ENCODE measurements around the gene MAFG. TPM values are rescaled to one million over a fixed set of nuclear protein-coding genes. Genes with fewer than 3 reads are reported as not detected.
"Not testable (repeated sequence)": the region's sequence is repeated elsewhere in the genome, so short reads cannot be mapped to it uniquely, and the experiment has no call there.

Gene MAFG
- total RNA-seq, 1 experiment from 2014 or later: 31.4 TPM

DNA sequence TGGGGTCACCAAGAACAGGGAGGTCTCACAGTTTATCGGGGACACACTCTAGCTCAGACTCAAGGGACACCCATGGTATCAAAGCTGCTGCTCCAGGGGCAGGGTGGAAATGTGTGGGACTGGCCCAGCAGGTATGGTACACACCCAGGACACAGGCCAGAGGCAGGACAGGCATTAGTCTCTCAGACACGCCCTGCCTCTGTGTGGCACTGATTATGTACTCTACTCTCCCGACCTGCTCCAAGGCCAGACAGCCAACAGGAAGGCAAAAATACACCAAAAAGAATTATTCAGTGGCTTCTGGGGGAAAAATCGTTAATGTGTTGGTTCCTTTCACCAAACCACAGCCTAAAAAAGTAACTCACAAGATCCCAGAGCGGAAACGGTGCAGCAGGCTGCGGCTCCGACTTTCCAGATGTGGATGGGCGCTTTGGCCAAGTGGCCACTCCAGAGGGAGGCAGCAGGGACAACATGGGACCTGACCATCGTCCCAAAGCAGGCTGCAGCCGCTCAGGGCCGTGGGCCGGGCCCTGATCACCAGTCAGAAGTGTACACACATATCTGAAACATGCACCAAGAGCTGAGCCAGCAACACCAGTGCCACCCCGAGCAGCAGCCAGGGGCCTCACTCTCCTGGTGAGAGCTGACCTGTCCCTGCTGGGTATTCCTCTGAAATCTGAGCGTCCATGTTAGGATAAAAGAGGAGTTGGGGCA, 8.5 kb downstream of the MAFG start:
- H3K9ac ChIP-seq (ENCODE audit: extremely low read depth, insufficient read length, low read length): no peak overlapping the region

DNA sequence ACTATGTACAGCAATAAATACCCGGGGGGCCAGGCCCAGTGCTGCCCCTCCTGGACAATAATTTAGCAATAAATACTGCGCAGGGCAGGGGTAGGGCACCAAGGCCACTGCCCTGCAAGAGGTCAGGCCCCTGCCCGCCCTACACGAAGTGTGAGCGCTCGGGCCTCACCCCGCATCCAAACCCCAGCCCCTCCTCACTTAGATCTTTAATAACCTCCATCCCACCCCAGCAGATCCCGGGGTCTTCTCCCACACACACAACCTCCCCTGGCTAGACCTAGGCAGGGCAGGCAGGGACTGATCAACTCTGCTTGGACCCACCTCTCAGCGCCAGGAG, 9.2 kb downstream of the MAFG start:
- not testable (repeated sequence) for H3K23me2 ChIP-seq (ENCODE audit: insufficient read length, low read depth, low read length, poor library complexity, severe bottlenecking); H2AFZ ChIP-seq (ENCODE audit: low read length); H3K14ac ChIP-seq (ENCODE audit: insufficient read depth, low read length); H2BK5ac ChIP-seq (ENCODE audit: insufficient read length, low read length); H3K23ac ChIP-seq (ENCODE audit: insufficient read length, low read depth, low read length); H2BK120ac ChIP-seq (ENCODE audit: low read depth, low read length, poor library complexity, severe bottlenecking); H3K4me1 ChIP-seq (ENCODE audit: insufficient read depth, low read length); H3K18ac ChIP-seq (ENCODE audit: insufficient read length, low read depth, low read length); H3K4ac ChIP-seq (ENCODE audit: low read depth, low read length); H3K9me3 Mint-ChIP-seq; H3K27me3 ChIP-seq (ENCODE audit: insufficient read depth, low read length); H3K9ac ChIP-seq (ENCODE audit: extremely low read depth, insufficient read length, low read length); H3K4me2 ChIP-seq (ENCODE audit: insufficient read depth, insufficient read length, low read length); H3T11ph ChIP-seq (ENCODE audit: low read length); H3K27ac ChIP-seq (ENCODE audit: insufficient read length, low read depth, low read length); H2AK5ac ChIP-seq (ENCODE audit: insufficient read length, low read length); H2BK15ac ChIP-seq (ENCODE audit: low read depth, low read length); H4K20me1 ChIP-seq (ENCODE audit: control insufficient read depth, insufficient read depth, insufficient read length); H3K79me1 ChIP-seq (ENCODE audit: insufficient read depth, low read depth, low read length, poor library complexity, severe bottlenecking); H3K9me3 ChIP-seq (ENCODE audit: control insufficient read depth, low read depth, low read length); H3K79me2 ChIP-seq (ENCODE audit: insufficient read depth, low read length); H3K27me3 Mint-ChIP-seq (ENCODE audit: low read depth); H4K91ac ChIP-seq (ENCODE audit: insufficient read length, low read depth, low read length); H4K8ac ChIP-seq (replicated peaks; ENCODE audit: insufficient read length, low read depth, low read length); H2BK20ac ChIP-seq (ENCODE audit: low read depth, low read length, poor library complexity, severe bottlenecking); H4K5ac ChIP-seq (ENCODE audit: insufficient read length, low read depth, low read length); DNase-seq; H3K56ac ChIP-seq (ENCODE audit: insufficient read length, low read depth, low read length); H2BK12ac ChIP-seq (ENCODE audit: insufficient read length, low read depth, low read length)
- peaks cover 21 to 23% of the 10 kb centered on the region in 2 experiments for H3K4me1 Mint-ChIP-seq
- H3K36me3 Mint-ChIP-seq (ENCODE audit: insufficient read depth in 1 of 3, low read depth in 3 of 3): peaks cover 20 to 59% (median 52%) of the 10 kb centered on the region in 3 experiments; a peak in 6 of 7 replicates
- WGBS (ENCODE audit: extremely low coverage, insufficient read length, low lambda C conversion rate): no CpG with 5 or more reads among the region's 9 CpGs
- H3K4me3 Mint-ChIP-seq: peak overlapping the region; percentile 80 to 89
- H3K27ac Mint-ChIP-seq: peak overlapping the region; percentile 40 to 91 (median 88); a peak in 5 of 7 replicates

More for the DNA sequence above, 8.5 kb downstream of the MAFG start:
- Mint-ChIP-seq H3K27ac (peak overlapping the region; percentile 30 to 88 (median 75); a peak in 4 of 7 replicates), H3K9me3 (no peaks in the 10 kb centered on the region; a peak in 1 of 5 replicates), H3K36me3 (ENCODE audit: insufficient read depth in 1 of 3, low read depth in 3 of 3) (peaks cover 18 to 54% (median 47%) of the 10 kb centered on the region in 3 experiments; a peak in 6 of 7 replicates), H3K4me3 (peak overlapping the region; percentile 80 to 89; a peak in 4 of 5 replicates), H3K4me1 (peaks cover 23 to 26% of the 10 kb centered on the region in 2 experiments), H3K27me3 (ENCODE audit: low read depth) (no peaks in the 10 kb centered on the region)
- Histone ChIP-seq H2AK5ac (ENCODE audit: insufficient read length, low read length) (no peak overlapping the region), H3K23ac (ENCODE audit: insufficient read length, low read depth, low read length) (no peak overlapping the region), H3K27ac (ENCODE audit: insufficient read length, low read depth, low read length) (no peak overlapping the region), H3T11ph (ENCODE audit: low read length) (no peak overlapping the region), H4K20me1 (ENCODE audit: control insufficient read depth, insufficient read depth, insufficient read length) (no peaks in the 10 kb centered on the region), H3K23me2 (ENCODE audit: insufficient read length, low read depth, low read length, poor library complexity, severe bottlenecking) (peaks cover 7% of the 10 kb centered on the region), H4K91ac (ENCODE audit: insufficient read length, low read depth, low read length) (no peak overlapping the region), H2BK20ac (ENCODE audit: low read depth, low read length, poor library complexity, severe bottlenecking) (no peak overlapping the region), H4K5ac (ENCODE audit: insufficient read length, low read depth, low read length) (no peak overlapping the region), H3K18ac (ENCODE audit: insufficient read length, low read depth, low read length) (no peak overlapping the region), H2BK5ac (ENCODE audit: insufficient read length, low read length) (no peak overlapping the region), H3K79me1 (ENCODE audit: insufficient read depth, low read depth, low read length, poor library complexity, severe bottlenecking) (peaks cover 3% of the 10 kb centered on the region), H3K56ac (ENCODE audit: insufficient read length, low read depth, low read length) (no peak overlapping the region), H3K4me2 (ENCODE audit: insufficient read depth, insufficient read length, low read length) (no peak overlapping the region), H3K4ac (ENCODE audit: low read depth, low read length) (no peak overlapping the region), H3K9me3 (ENCODE audit: control insufficient read depth, low read depth, low read length) (no peaks in the 10 kb centered on the region), H2BK12ac (ENCODE audit: insufficient read length, low read depth, low read length) (no peak overlapping the region), H2AFZ (ENCODE audit: low read length) (no peak overlapping the region), H2BK120ac (ENCODE audit: low read depth, low read length, poor library complexity, severe bottlenecking) (no peak overlapping the region), H3K79me2 (ENCODE audit: insufficient read depth, low read length) (peaks cover 7% of the 10 kb centered on the region; the same call in 1 of the 2 replicates), H2BK15ac (ENCODE audit: low read depth, low read length) (no peak overlapping the region), H3K4me1 (ENCODE audit: insufficient read depth, low read length) (no peaks in the 10 kb centered on the region), H3K27me3 (ENCODE audit: insufficient read depth, low read length) (no peaks in the 10 kb centered on the region), H3K14ac (ENCODE audit: insufficient read depth, low read length) (no peak overlapping the region), H4K8ac (replicated peaks; ENCODE audit: insufficient read length, low read depth, low read length) (no peak overlapping the region)
- no peak for DNase-seq
- TF ChIP-seq, protein P1, sequence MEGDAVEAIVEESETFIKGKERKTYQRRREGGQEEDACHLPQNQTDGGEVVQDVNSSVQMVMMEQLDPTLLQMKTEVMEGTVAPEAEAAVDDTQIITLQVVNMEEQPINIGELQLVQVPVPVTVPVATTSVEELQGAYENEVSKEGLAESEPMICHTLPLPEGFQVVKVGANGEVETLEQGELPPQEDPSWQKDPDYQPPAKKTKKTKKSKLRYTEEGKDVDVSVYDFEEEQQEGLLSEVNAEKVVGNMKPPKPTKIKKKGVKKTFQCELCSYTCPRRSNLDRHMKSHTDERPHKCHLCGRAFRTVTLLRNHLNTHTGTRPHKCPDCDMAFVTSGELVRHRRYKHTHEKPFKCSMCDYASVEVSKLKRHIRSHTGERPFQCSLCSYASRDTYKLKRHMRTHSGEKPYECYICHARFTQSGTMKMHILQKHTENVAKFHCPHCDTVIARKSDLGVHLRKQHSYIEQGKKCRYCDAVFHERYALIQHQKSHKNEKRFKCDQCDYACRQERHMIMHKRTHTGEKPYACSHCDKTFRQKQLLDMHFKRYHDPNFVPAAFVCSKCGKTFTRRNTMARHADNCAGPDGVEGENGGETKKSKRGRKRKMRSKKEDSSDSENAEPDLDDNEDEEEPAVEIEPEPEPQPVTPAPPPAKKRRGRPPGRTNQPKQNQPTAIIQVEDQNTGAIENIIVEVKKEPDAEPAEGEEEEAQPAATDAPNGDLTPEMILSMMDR (conservative IDR thresholded peaks at IDR 0.05): no peak
- no CpG with 5 or more reads among the region's 15 CpGs for WGBS (ENCODE audit: extremely low coverage, insufficient read length, low lambda C conversion rate)

Measured in H9 (cell line).